GM12878 (cell line): Measurements from ENCODE around the gene HLTF. TPM values are rescaled to one million over a fixed set of nuclear protein-coding genes. Genes with fewer than 3 reads are reported as not detected.

Source experiments
- CREM ChIP-seq: IDR thresholded peaks from 2 replicates; pipeline ENCODE4 v1.6.1; 2014; ENCODE audit warnings: antibody characterized with exemption, low read depth
- IKZF2 ChIP-seq, 2 experiments: fragments of 450-650 bp; IDR thresholded peaks; 2 replicates each; pipeline ENCODE4 v1.6.1; 2017; ENCODE audit warnings: mild to moderate bottlenecking in 2 of 2, moderate library complexity in 2 of 2
- IRF4 ChIP-seq: IDR thresholded peaks from 2 replicates; pipeline ENCODE4 v1.6.1; 2011; ENCODE audit warnings: low read depth, low read length
- MEF2B ChIP-seq: fragments of 450-650 bp; IDR thresholded peaks from 2 replicates; pipeline ENCODE4 v1.6.1; 2018; ENCODE audit warnings: mild to moderate bottlenecking, moderate library complexity; ENCODE audit not compliant: partially characterized antibody, poor library complexity, severe bottlenecking
- NFYB ChIP-seq: IDR thresholded peaks from 2 replicates; pipeline ENCODE4 v1.6.1; 2011; ENCODE audit warnings: low read depth, mild to moderate bottlenecking, low read length, improper control_type of control experiment, moderate library complexity; ENCODE audit not compliant: insufficient read depth
- NRF1 ChIP-seq: conservative IDR thresholded peaks from 2 replicates; pipeline ENCODE4 v1.6.1; 2011; ENCODE audit warnings: mild to moderate bottlenecking, low read depth, low read length, improper control_type of control experiment
- SREBF1 ChIP-seq: IDR thresholded peaks from 2 replicates; pipeline ENCODE4 v1.6.1; 2012; ENCODE audit warnings: mild to moderate bottlenecking, low read length
- TARDBP ChIP-seq: IDR thresholded peaks from 2 replicates; pipeline ENCODE4 v1.6.1; 2016; ENCODE audit warnings: borderline replicate concordance
- TCF3 ChIP-seq: IDR thresholded peaks from 2 replicates; pipeline ENCODE4 v1.6.1; 2012; ENCODE audit warnings: low read depth, mild to moderate bottlenecking, low read length, borderline replicate concordance; ENCODE audit not compliant: insufficient read depth
- polyA plus RNA-seq, 11 experiments: library from polyadenylated mRNA; depleted of rRNA in 4 of 11; unstranded in 6 of 11; stranded (reverse) in 5 of 11; fragments of >200 nt; fragmentation: Nextera tagmentation in 4 of 11; fragmentation: Illumina TruSeq in 1 of 11; extraction: Ambion mirVana in 4 of 11; extraction: Trizol in 1 of 11; gene quantifications; 1 replicate in 1 of 11; 2 replicates in 10 of 11; pipeline versions ENCODE4 v1.2.1 to v1.2.3, GENCODE V29; 2011 to 2016; ENCODE audit warnings: inconsistent platforms in 2 of 11, missing spikeins in 2 of 11, low read depth in 1 of 11
- total RNA-seq, 4 experiments: library from RNA; depleted of rRNA in 3 of 4; stranded (reverse); fragments of >200 nt in 3 of 4; fragmentation: Illumina TruSeq in 1 of 4; extraction: Trizol in 1 of 4; gene quantifications; 2 replicates each; pipeline versions ENCODE4 v1.2.1 to v1.2.3, GENCODE V29; 2013 to 2021
- TF ChIP-seq, protein P1 (sequence below): fragments of 450-650 bp; IDR thresholded peaks from 2 replicates; pipeline ENCODE4 v1.6.1; 2016; ENCODE audit warnings: mild to moderate bottlenecking
- TF ChIP-seq, protein P2 (sequence below): IDR thresholded peaks from 2 replicates; pipeline ENCODE4 v1.6.1; 2011; ENCODE audit warnings: mild to moderate bottlenecking, low read depth, low read length, moderate library complexity; ENCODE audit not compliant: insufficient replicate concordance
- TF ChIP-seq, protein P3 (sequence below): fragments of 450-650 bp; IDR thresholded peaks from 2 replicates; pipeline ENCODE4 v1.6.1; 2018; ENCODE audit warnings: borderline replicate concordance, mild to moderate bottlenecking; ENCODE audit not compliant: partially characterized antibody
- TF ChIP-seq, protein P4 (sequence below): fragments of 450-650 bp; IDR thresholded peaks from 2 replicates; pipeline ENCODE4 v1.6.1; 2018; ENCODE audit warnings: mild to moderate bottlenecking, low read depth, moderate library complexity; ENCODE audit not compliant: partially characterized antibody
- TF ChIP-seq, protein P5 (sequence below): fragments of 450-650 bp; IDR thresholded peaks from 2 replicates; pipeline ENCODE4 v1.6.1; 2017; ENCODE audit warnings: antibody characterized with exemption, mild to moderate bottlenecking, moderate library complexity
- TF ChIP-seq, protein P6 (sequence below): fragments of 450-650 bp; IDR thresholded peaks from 2 replicates; pipeline ENCODE4 v1.6.1; 2014; ENCODE audit warnings: mild to moderate bottlenecking

The HLTF gene
- total and polyA plus RNA-seq, 10 of the 15 experiments (the other 5 are each of a cell fraction or from before 2014, with no cell fraction given), result 13.7 to 50.4 (median 31.7) TPM

DNA sequence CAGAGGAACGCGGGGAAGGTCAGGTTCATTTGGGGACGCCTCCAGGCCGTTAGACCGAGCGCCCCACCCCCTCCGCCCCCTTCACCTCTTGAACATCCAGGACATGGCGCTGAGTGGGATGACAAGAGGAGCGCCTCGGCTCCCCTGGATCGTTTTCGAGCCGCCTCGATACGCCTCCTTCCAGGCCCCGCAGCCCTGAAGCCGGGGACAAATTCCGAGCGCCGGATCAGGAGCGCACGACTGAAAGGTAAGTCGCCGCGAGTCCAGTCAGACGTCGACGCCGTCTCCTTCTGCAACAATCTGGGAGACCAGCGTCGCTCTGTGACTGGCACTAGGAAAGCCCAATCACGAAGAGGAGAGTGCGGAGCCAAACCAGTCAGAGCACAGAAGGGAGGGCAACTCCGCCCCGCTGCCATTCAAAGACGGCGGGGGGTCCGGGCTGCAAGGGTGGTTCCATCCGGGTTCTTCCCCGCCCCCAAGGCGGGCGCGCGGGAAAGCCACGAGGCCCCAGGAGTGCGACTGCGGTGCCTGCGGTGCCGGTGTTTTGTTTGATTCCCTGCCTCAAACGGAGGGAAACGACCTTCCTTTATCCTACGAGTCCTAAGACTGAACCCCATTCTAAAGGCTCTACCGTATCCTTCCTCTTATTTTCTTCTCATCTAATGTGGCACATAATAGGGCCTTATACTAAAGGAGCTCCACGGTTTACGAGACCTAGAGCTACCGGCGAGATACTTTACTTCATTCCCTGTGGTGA, at the start of gene HLTF (continued):
- TF ChIP-seq, protein P1, sequence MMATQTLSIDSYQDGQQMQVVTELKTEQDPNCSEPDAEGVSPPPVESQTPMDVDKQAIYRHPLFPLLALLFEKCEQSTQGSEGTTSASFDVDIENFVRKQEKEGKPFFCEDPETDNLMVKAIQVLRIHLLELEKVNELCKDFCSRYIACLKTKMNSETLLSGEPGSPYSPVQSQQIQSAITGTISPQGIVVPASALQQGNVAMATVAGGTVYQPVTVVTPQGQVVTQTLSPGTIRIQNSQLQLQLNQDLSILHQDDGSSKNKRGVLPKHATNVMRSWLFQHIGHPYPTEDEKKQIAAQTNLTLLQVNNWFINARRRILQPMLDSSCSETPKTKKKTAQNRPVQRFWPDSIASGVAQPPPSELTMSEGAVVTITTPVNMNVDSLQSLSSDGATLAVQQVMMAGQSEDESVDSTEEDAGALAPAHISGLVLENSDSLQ, result peak; percentile 99
- TF ChIP-seq NRF1, result no peak; the same call in 1 of the 2 replicates
- no peak for TF ChIP-seq TCF3
- TF ChIP-seq, protein P2, sequence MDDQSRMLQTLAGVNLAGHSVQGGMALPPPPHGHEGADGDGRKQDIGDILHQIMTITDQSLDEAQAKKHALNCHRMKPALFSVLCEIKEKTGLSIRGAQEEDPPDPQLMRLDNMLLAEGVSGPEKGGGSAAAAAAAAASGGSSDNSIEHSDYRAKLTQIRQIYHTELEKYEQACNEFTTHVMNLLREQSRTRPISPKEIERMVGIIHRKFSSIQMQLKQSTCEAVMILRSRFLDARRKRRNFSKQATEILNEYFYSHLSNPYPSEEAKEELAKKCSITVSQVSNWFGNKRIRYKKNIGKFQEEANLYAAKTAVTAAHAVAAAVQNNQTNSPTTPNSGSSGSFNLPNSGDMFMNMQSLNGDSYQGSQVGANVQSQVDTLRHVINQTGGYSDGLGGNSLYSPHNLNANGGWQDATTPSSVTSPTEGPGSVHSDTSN, result peak; percentile 99
- TF ChIP-seq, protein P3, sequence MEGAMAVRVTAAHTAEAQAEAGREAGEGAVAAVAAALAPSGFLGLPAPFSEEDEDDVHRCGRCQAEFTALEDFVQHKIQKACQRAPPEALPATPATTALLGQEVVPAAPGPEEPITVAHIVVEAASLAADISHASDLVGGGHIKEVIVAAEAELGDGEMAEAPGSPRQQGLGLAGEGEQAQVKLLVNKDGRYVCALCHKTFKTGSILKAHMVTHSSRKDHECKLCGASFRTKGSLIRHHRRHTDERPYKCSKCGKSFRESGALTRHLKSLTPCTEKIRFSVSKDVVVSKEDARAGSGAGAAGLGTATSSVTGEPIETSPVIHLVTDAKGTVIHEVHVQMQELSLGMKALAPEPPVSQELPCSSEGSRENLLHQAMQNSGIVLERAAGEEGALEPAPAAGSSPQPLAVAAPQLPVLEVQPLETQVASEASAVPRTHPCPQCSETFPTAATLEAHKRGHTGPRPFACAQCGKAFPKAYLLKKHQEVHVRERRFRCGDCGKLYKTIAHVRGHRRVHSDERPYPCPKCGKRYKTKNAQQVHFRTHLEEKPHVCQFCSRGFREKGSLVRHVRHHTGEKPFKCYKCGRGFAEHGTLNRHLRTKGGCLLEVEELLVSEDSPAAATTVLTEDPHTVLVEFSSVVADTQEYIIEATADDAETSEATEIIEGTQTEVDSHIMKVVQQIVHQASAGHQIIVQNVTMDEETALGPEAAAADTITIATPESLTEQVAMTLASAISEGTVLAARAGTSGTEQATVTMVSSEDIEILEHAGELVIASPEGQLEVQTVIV, result no peak
- no peak for TF ChIP-seq MEF2B
- peak; percentile 70 for TF ChIP-seq CREM
- TF ChIP-seq IRF4, result 0 out of 2 replicates have a peak, but pooled peaks have one; percentile 4
- TF ChIP-seq, protein P4, sequence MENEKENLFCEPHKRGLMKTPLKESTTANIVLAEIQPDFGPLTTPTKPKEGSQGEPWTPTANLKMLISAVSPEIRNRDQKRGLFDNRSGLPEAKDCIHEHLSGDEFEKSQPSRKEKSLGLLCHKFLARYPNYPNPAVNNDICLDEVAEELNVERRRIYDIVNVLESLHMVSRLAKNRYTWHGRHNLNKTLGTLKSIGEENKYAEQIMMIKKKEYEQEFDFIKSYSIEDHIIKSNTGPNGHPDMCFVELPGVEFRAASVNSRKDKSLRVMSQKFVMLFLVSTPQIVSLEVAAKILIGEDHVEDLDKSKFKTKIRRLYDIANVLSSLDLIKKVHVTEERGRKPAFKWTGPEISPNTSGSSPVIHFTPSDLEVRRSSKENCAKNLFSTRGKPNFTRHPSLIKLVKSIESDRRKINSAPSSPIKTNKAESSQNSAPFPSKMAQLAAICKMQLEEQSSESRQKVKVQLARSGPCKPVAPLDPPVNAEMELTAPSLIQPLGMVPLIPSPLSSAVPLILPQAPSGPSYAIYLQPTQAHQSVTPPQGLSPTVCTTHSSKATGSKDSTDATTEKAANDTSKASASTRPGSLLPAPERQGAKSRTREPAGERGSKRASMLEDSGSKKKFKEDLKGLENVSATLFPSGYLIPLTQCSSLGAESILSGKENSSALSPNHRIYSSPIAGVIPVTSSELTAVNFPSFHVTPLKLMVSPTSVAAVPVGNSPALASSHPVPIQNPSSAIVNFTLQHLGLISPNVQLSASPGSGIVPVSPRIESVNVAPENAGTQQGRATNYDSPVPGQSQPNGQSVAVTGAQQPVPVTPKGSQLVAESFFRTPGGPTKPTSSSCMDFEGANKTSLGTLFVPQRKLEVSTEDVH, result peak; percentile 82
- peak; percentile 99 for TF ChIP-seq NFYB
- TF ChIP-seq, protein P5, sequence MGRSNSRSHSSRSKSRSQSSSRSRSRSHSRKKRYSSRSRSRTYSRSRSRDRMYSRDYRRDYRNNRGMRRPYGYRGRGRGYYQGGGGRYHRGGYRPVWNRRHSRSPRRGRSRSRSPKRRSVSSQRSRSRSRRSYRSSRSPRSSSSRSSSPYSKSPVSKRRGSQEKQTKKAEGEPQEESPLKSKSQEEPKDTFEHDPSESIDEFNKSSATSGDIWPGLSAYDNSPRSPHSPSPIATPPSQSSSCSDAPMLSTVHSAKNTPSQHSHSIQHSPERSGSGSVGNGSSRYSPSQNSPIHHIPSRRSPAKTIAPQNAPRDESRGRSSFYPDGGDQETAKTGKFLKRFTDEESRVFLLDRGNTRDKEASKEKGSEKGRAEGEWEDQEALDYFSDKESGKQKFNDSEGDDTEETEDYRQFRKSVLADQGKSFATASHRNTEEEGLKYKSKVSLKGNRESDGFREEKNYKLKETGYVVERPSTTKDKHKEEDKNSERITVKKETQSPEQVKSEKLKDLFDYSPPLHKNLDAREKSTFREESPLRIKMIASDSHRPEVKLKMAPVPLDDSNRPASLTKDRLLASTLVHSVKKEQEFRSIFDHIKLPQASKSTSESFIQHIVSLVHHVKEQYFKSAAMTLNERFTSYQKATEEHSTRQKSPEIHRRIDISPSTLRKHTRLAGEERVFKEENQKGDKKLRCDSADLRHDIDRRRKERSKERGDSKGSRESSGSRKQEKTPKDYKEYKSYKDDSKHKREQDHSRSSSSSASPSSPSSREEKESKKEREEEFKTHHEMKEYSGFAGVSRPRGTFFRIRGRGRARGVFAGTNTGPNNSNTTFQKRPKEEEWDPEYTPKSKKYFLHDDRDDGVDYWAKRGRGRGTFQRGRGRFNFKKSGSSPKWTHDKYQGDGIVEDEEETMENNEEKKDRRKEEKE, result no peak
- TF ChIP-seq IKZF2 (IDR thresholded peaks at IDR 0.05), result no peak
- TF ChIP-seq, protein P6, sequence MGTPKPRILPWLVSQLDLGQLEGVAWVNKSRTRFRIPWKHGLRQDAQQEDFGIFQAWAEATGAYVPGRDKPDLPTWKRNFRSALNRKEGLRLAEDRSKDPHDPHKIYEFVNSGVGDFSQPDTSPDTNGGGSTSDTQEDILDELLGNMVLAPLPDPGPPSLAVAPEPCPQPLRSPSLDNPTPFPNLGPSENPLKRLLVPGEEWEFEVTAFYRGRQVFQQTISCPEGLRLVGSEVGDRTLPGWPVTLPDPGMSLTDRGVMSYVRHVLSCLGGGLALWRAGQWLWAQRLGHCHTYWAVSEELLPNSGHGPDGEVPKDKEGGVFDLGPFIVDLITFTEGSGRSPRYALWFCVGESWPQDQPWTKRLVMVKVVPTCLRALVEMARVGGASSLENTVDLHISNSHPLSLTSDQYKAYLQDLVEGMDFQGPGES, result peak; percentile 87
- no peak for TF ChIP-seq TARDBP
- no peak for TF ChIP-seq SREBF1
